ENCODE measurements around the gene ICE1. TPM values are rescaled to one million over a fixed set of nuclear protein-coding genes. Genes with fewer than 3 reads are reported as not detected.

ICE1 gene
- total and polyA plus RNA-seq, 4 donors, result 4.1 to 18.8 (median 9.5) TPM

DNA sequence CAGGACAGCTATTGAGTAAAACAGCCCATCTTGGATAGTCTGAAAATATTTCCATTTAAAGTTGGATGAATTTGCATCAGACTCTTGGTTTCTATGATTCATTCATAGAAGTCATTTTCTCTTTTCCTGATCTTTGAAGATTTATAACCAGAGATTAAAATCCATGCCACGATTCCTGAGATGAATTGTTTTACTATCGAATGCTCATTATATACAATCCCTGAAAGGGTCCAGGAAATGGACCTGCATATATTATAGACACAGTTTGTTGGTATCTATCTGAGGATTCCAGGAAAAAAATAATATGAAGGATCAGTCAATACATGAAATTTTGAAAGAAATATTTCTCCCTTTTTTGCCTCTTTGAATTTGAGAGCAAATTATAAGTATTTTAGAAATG lies 99.0 kb downstream of the ICE1 start:
- whole genome bisulfite sequencing, result 78% methylated on average over 2 of the region's 2 CpGs
- Histone ChIP-seq H3K9me3 (ENCODE audit: control insufficient read depth in 4 of 4, low read length in 3 of 4) (no peaks in the 10 kb centered on the region), H3K4me1 (ENCODE audit: control insufficient read depth in 4 of 4, insufficient read depth in 4 of 4, low read length in 3 of 4) (no peaks in the 10 kb centered on the region), H3K27ac (ENCODE audit: low read depth in 1 of 2, low read length in 2 of 2) (no peak overlapping the region), H3K27me3 (ENCODE audit: control insufficient read depth in 4 of 4, insufficient read depth in 4 of 4, low read length in 3 of 4) (no peaks in the 10 kb centered on the region), H3K9ac (ENCODE audit: low read depth in 1 of 2, low read length in 2 of 2) (no peak overlapping the region), H3K4me3 (ENCODE audit: low read depth in 1 of 3, low read length in 3 of 3) (no peak overlapping the region), H3K36me3 (ENCODE audit: control insufficient read depth in 4 of 4, insufficient read depth in 3 of 4, low read depth in 1 of 4, low read length in 3 of 4) (no peaks in the 10 kb centered on the region)
- TF ChIP-seq, protein P1, sequence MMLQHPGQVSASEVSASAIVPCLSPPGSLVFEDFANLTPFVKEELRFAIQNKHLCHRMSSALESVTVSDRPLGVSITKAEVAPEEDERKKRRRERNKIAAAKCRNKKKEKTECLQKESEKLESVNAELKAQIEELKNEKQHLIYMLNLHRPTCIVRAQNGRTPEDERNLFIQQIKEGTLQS (IDR thresholded peaks at IDR 0.05), result no peak
- TF ChIP-seq RXRA (IDR thresholded peaks at IDR 0.05), result no peak
- TF ChIP-seq SP1 (IDR thresholded peaks at IDR 0.05), result no peak
- no peak for TF ChIP-seq YY1 (IDR thresholded peaks at IDR 0.05)
- no peak for TF ChIP-seq TAF1 (conservative IDR thresholded peaks at IDR 0.05)
- no peak for TF ChIP-seq GABPA (IDR thresholded peaks at IDR 0.05 in 1 of 2, conservative IDR thresholded peaks at IDR 0.05 in 1 of 2)
- TF ChIP-seq, protein P2, sequence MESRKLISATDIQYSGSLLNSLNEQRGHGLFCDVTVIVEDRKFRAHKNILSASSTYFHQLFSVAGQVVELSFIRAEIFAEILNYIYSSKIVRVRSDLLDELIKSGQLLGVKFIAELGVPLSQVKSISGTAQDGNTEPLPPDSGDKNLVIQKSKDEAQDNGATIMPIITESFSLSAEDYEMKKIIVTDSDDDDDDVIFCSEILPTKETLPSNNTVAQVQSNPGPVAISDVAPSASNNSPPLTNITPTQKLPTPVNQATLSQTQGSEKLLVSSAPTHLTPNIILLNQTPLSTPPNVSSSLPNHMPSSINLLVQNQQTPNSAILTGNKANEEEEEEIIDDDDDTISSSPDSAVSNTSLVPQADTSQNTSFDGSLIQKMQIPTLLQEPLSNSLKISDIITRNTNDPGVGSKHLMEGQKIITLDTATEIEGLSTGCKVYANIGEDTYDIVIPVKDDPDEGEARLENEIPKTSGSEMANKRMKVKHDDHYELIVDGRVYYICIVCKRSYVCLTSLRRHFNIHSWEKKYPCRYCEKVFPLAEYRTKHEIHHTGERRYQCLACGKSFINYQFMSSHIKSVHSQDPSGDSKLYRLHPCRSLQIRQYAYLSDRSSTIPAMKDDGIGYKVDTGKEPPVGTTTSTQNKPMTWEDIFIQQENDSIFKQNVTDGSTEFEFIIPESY (IDR thresholded peaks at IDR 0.05), result no peak
- no peak for TF ChIP-seq FOXA2 (IDR thresholded peaks at IDR 0.05)
- TF ChIP-seq HNF4A (conservative IDR thresholded peaks at IDR 0.05), result no peak
- no peak for DNase-seq (ENCODE audit: low spot score)

DNA sequence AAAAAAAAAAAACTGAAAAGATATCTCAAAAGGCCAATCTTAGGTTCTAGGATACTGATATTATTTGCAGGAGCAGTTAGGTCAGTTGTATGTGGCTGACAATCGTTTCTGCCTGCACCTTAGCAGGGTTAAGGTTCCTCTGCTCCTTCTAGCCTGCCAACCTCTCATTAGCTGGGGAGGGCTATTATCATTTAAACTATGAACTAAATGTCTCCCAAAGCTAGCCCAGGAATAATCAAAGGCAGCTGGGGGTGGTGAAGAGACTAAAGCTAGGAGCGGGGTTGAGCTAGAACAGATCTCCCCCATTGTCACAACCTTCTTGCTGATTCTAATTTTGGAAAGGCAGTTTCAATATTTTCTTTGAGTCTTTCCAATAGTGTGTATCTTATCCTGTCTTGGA lies 99.9 kb downstream of the ICE1 start:
- Histone ChIP-seq H3K27ac (ENCODE audit: low read depth in 1 of 2, low read length in 2 of 2) (no peak overlapping the region), H3K9me3 (ENCODE audit: control insufficient read depth in 4 of 4, low read length in 3 of 4) (no peaks in the 10 kb centered on the region), H3K9ac (ENCODE audit: low read depth in 1 of 2, low read length in 2 of 2) (no peak overlapping the region), H3K36me3 (ENCODE audit: control insufficient read depth in 4 of 4, insufficient read depth in 3 of 4, low read depth in 1 of 4, low read length in 3 of 4) (no peaks in the 10 kb centered on the region), H3K4me3 (ENCODE audit: low read depth in 1 of 3, low read length in 3 of 3) (no peak overlapping the region), H3K4me1 (ENCODE audit: control insufficient read depth in 4 of 4, insufficient read depth in 4 of 4, low read length in 3 of 4) (no peaks in the 10 kb centered on the region), H3K27me3 (ENCODE audit: control insufficient read depth in 4 of 4, insufficient read depth in 4 of 4, low read length in 3 of 4) (no peaks in the 10 kb centered on the region)
- 81% methylated on average over 2 of the region's 2 CpGs for WGBS
- TF ChIP-seq RXRA (IDR thresholded peaks at IDR 0.05) (no peak), SP1 (IDR thresholded peaks at IDR 0.05) (no peak), HNF4A (conservative IDR thresholded peaks at IDR 0.05) (no peak), JUND (IDR thresholded peaks at IDR 0.05) (no peak), FOXA2 (IDR thresholded peaks at IDR 0.05) (no peak), GABPA (IDR thresholded peaks at IDR 0.05 in 1 of 2, conservative IDR thresholded peaks at IDR 0.05 in 1 of 2) (no peak), FOXA1 (IDR thresholded peaks at IDR 0.05) (no peak), NR2F2 (IDR thresholded peaks at IDR 0.05) (no peak)
- TF ChIP-seq, protein P3, sequence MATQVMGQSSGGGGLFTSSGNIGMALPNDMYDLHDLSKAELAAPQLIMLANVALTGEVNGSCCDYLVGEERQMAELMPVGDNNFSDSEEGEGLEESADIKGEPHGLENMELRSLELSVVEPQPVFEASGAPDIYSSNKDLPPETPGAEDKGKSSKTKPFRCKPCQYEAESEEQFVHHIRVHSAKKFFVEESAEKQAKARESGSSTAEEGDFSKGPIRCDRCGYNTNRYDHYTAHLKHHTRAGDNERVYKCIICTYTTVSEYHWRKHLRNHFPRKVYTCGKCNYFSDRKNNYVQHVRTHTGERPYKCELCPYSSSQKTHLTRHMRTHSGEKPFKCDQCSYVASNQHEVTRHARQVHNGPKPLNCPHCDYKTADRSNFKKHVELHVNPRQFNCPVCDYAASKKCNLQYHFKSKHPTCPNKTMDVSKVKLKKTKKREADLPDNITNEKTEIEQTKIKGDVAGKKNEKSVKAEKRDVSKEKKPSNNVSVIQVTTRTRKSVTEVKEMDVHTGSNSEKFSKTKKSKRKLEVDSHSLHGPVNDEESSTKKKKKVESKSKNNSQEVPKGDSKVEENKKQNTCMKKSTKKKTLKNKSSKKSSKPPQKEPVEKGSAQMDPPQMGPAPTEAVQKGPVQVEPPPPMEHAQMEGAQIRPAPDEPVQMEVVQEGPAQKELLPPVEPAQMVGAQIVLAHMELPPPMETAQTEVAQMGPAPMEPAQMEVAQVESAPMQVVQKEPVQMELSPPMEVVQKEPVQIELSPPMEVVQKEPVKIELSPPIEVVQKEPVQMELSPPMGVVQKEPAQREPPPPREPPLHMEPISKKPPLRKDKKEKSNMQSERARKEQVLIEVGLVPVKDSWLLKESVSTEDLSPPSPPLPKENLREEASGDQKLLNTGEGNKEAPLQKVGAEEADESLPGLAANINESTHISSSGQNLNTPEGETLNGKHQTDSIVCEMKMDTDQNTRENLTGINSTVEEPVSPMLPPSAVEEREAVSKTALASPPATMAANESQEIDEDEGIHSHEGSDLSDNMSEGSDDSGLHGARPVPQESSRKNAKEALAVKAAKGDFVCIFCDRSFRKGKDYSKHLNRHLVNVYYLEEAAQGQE (IDR thresholded peaks at IDR 0.05), result no peak
- TF ChIP-seq, protein P4, sequence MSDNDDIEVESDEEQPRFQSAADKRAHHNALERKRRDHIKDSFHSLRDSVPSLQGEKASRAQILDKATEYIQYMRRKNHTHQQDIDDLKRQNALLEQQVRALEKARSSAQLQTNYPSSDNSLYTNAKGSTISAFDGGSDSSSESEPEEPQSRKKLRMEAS (IDR thresholded peaks at IDR 0.05), result no peak
- no peak for DNase-seq (ENCODE audit: low spot score)
